H1 (cell line): ENCODE data around the gene CRTC1. TPM values are rescaled to one million over a fixed set of nuclear protein-coding genes. Genes with fewer than 3 reads are reported as not detected.

Experiments
- CTCF ChIA-PET: fragments of 300-600 bp; sonication (Branson Sonifier 250); formaldehyde crosslinking; loops from one replicate; lab custom pipeline; 2021; ENCODE audit not compliant: partially characterized antibody; lab: Charles Lee
- POLR2A ChIA-PET: fragments of 300-600 bp; sonication (Branson Sonifier 250); formaldehyde crosslinking; loops from one replicate; lab custom pipeline; 2021; ENCODE audit warnings: inconsistent platforms; ENCODE audit not compliant: partially characterized antibody; lab: Charles Lee
- DNase-seq, 2 experiments: peaks; one replicate each; pipeline versions ENCODE4 v3.0.0 to v3.0.0-alpha.2; 2010 to 2022; ENCODE audit warnings: low spot score in 2 of 2, low read depth in 1 of 2, mixed read lengths in 1 of 2
- FAIRE-seq: peaks from 2 replicates; lab custom pipeline; 2011; peaks lifted over from hg19 to GRCh38; lab: Jason Lieb, UNC
- H2AFZ ChIP-seq: 2 replicates; pipeline ENCODE4 v1.8.1; 2012; ENCODE audit warnings: low read length, inconsistent platforms
- H2AK5ac ChIP-seq: 2 replicates; pipeline ENCODE4 v1.6.1; 2013; ENCODE audit warnings: low read depth, low read length
- H2BK120ac ChIP-seq: replicated peaks from 2 replicates; pipeline ENCODE3; 2013; ENCODE audit warnings: low read depth, low read length, inconsistent platforms
- H2BK12ac ChIP-seq: 2 replicates; pipeline ENCODE4 v1.6.1; 2013; ENCODE audit warnings: low read depth, low read length
- H2BK15ac ChIP-seq: 2 replicates; pipeline ENCODE4 v1.6.1; 2013; ENCODE audit warnings: low read length
- H2BK20ac ChIP-seq: 2 replicates; pipeline ENCODE4 v1.6.1; 2013; ENCODE audit warnings: low read length
- H2BK5ac ChIP-seq: 2 replicates; pipeline ENCODE4 v1.6.1; 2013; ENCODE audit warnings: low read depth, low read length
- H3K14ac ChIP-seq: 2 replicates; pipeline ENCODE4 v1.6.1; 2013; ENCODE audit warnings: inconsistent platforms; ENCODE audit not compliant: insufficient read length
- H3K18ac ChIP-seq: 2 replicates; pipeline ENCODE4 v1.6.1; 2013; ENCODE audit warnings: low read length; ENCODE audit errors: extremely low read depth
- H3K23ac ChIP-seq: 2 replicates; pipeline ENCODE4 v1.6.1; 2013; ENCODE audit warnings: inconsistent platforms; ENCODE audit not compliant: insufficient read length
- H3K23me2 ChIP-seq: 2 replicates; pipeline ENCODE4 v1.6.1; 2013; ENCODE audit warnings: low read depth, low read length
- H3K27ac ChIP-seq: 2 replicates; pipeline ENCODE4 v1.6.1; 2011; ENCODE audit warnings: low read depth, low read length, inconsistent platforms
- H3K27me3 ChIP-seq, 4 experiments: replicated peaks in 1 of 4; 1 replicate in 1 of 4; 2 replicates in 3 of 4; pipeline versions ENCODE4 v1.6.1 to v1.8.1; 2011 to 2013; ENCODE audit warnings: low read length in 3 of 4, mild to moderate bottlenecking in 3 of 4, inconsistent platforms in 2 of 4, mixed read lengths in 2 of 4, moderate library complexity in 1 of 4; ENCODE audit not compliant: control insufficient read depth in 3 of 4, insufficient read depth in 3 of 4; ENCODE audit errors: extremely low read depth in 1 of 4
- H3K36me3 ChIP-seq, 4 experiments: 2 replicates each; pipeline versions ENCODE4 v1.6.1 to v1.8.1; 2011 to 2013; ENCODE audit warnings: mild to moderate bottlenecking in 4 of 4, low read length in 3 of 4, moderate library complexity in 2 of 4, control low read depth in 1 of 4, inconsistent platforms in 1 of 4; ENCODE audit not compliant: insufficient read depth in 4 of 4, control insufficient read depth in 2 of 4
- H3K4ac ChIP-seq: replicated peaks from 2 replicates; pipeline ENCODE3; 2013; ENCODE audit warnings: low read length, low read depth, mixed read lengths, inconsistent platforms; ENCODE audit not compliant: insufficient read length
- H3K4me1 ChIP-seq, 4 experiments: replicated peaks in 1 of 4; 1 replicate in 1 of 4; 2 replicates in 3 of 4; pipeline versions ENCODE4 v1.6.1 to v1.8.1; 2011 to 2013; ENCODE audit warnings: low read length in 3 of 4, inconsistent platforms in 2 of 4, mixed read lengths in 1 of 4; ENCODE audit not compliant: insufficient read depth in 4 of 4, control insufficient read depth in 3 of 4
- H3K4me2 ChIP-seq, 2 experiments: 2 replicates each; pipeline versions ENCODE4 v1.6.1 to v1.8.1; 2011 to 2013; ENCODE audit warnings: low read depth in 2 of 2, low read length in 2 of 2, control low read depth in 1 of 2, inconsistent platforms in 1 of 2, mild to moderate bottlenecking in 1 of 2; ENCODE audit not compliant: insufficient read depth in 1 of 2
- H3K4me3 ChIP-seq, 4 experiments: fragments of 200-600, 300-600 bp in 1 of 4; sonication (generic), shearing (Covaris generic), sonication (Bioruptor Twin) in 1 of 4; 2 replicates each; pipeline versions ENCODE4 v1.5.1 to v1.8.1; 2011 to 2016; ENCODE audit warnings: low read length in 4 of 4, low read depth in 3 of 4, control low read depth in 2 of 4, inconsistent platforms in 2 of 4, mild to moderate bottlenecking in 2 of 4, mixed read lengths in 1 of 4, moderate library complexity in 1 of 4; ENCODE audit not compliant: insufficient read depth in 2 of 4; ENCODE audit errors: extremely low read depth in 1 of 4
- H3K56ac ChIP-seq: replicated peaks from 2 replicates; pipeline ENCODE3; 2013; ENCODE audit warnings: low read depth, mild to moderate bottlenecking, mixed read lengths, low read length, inconsistent platforms; ENCODE audit not compliant: insufficient read length
- H3K79me1 ChIP-seq: 2 replicates; pipeline ENCODE4 v1.6.1; 2013; ENCODE audit warnings: low read depth, low read length, control low read depth
- H3K79me2 ChIP-seq, 2 experiments: 2 replicates each; pipeline versions ENCODE4 v1.6.1 to v1.8.1; 2012 to 2013; ENCODE audit warnings: low read length in 2 of 2, mild to moderate bottlenecking in 2 of 2, inconsistent platforms in 1 of 2; ENCODE audit not compliant: insufficient read depth in 2 of 2, control insufficient read depth in 1 of 2
- H3K9ac ChIP-seq, 4 experiments: replicated peaks in 1 of 4; 1 replicate in 1 of 4; 2 replicates in 3 of 4; pipeline versions ENCODE4 v1.6.1 to v1.8.1; 2011 to 2013; ENCODE audit warnings: low read depth in 3 of 4, low read length in 3 of 4, control low read depth in 2 of 4, mild to moderate bottlenecking in 2 of 4, moderate library complexity in 2 of 4, inconsistent platforms in 1 of 4; ENCODE audit errors: extremely low read depth in 1 of 4
- H3K9me3 ChIP-seq, 2 experiments: 2 replicates each; pipeline versions ENCODE4 v1.6.1 to v1.8.1; 2012 to 2013; ENCODE audit warnings: mild to moderate bottlenecking in 2 of 2, moderate library complexity in 2 of 2, control low read depth in 1 of 2, inconsistent platforms in 1 of 2, low read depth in 1 of 2, low read length in 1 of 2, mixed read lengths in 1 of 2; ENCODE audit not compliant: insufficient read depth in 2 of 2
- H4K20me1 ChIP-seq, 2 experiments: replicated peaks in 1 of 2; 2 replicates each; pipeline versions ENCODE3 to v1.8.1; 2011 to 2013; ENCODE audit warnings: inconsistent platforms in 2 of 2, low read length in 2 of 2, mild to moderate bottlenecking in 1 of 2; ENCODE audit not compliant: insufficient read depth in 2 of 2, control insufficient read depth in 1 of 2
- H4K5ac ChIP-seq: 2 replicates; pipeline ENCODE4 v1.6.1; 2013; ENCODE audit warnings: low read length, low read depth, mixed read lengths, inconsistent platforms; ENCODE audit not compliant: insufficient read length
- H4K8ac ChIP-seq: 2 replicates; pipeline ENCODE4 v1.8.0; 2013; ENCODE audit warnings: mild to moderate bottlenecking, moderate library complexity, low read length, inconsistent platforms; ENCODE audit not compliant: insufficient read depth; ENCODE audit errors: extremely low read depth
- H4K91ac ChIP-seq: replicated peaks from 2 replicates; pipeline ENCODE3; 2013; ENCODE audit warnings: low read length, mixed read lengths, inconsistent platforms; ENCODE audit not compliant: insufficient read length
- E2F6 ChIP-seq: IDR thresholded peaks from 2 replicates; pipeline ENCODE4 v1.6.1; 2012; ENCODE audit warnings: inconsistent platforms
- POU5F1 ChIP-seq: IDR thresholded peaks from 2 replicates; pipeline ENCODE4 v1.6.1; 2011; ENCODE audit warnings: low read depth, mild to moderate bottlenecking, low read length, moderate library complexity
- SIX5 ChIP-seq: IDR thresholded peaks from 2 replicates; pipeline ENCODE4 v1.6.1; 2011; ENCODE audit warnings: mild to moderate bottlenecking, low read depth, low read length
- SP1 ChIP-seq: IDR thresholded peaks from 2 replicates; pipeline ENCODE4 v1.6.1; 2011; ENCODE audit warnings: low read depth, low read length
- SRF ChIP-seq: IDR thresholded peaks from 2 replicates; pipeline ENCODE4 v1.6.1; 2011; ENCODE audit warnings: mild to moderate bottlenecking, low read depth, low read length, moderate library complexity
- TEAD4 ChIP-seq: IDR thresholded peaks from 2 replicates; pipeline ENCODE4 v1.6.1; 2012; ENCODE audit warnings: low read depth, low read length, inconsistent platforms, mixed read lengths
- YY1 ChIP-seq: IDR thresholded peaks from 2 replicates; pipeline ENCODE4 v1.6.1; 2011; ENCODE audit warnings: low read depth, mild to moderate bottlenecking, low read length
- WGBS, 2 experiments: shearing (Covaris generic) in 1 of 2; methylation state at CpG; one replicate each; pipeline versions ENCODE4 v1.1.6 to v1.1.7; 2013 to 2015; ENCODE audit warnings: low lambda C conversion rate in 2 of 2, mixed read lengths in 2 of 2, inconsistent platforms in 1 of 2, low coverage in 1 of 2, missing lambda C conversion rate in 1 of 2; ENCODE audit not compliant: insufficient replicate concordance in 2 of 2, insufficient coverage in 1 of 2, insufficient read length in 1 of 2; ENCODE audit errors: extremely low coverage in 1 of 2, missing lambda C conversion rate in 1 of 2; 5-methylcytosine and 5-hydroxymethylcytosine counted together
- polyA plus RNA-seq, 7 experiments: library from polyadenylated mRNA; depleted of rRNA in 3 of 7; stranded (reverse) in 5 of 7; unstranded in 2 of 7; fragments of >200 nt in 5 of 7; fragments of 200-250 nt in 2 of 7; gene quantifications; 1 replicate in 5 of 7; 2 replicates in 1 of 7; 4 replicates in 1 of 7; pipeline versions ENCODE4 v1.2.1 to v1.2.3, GENCODE V29; 2011 to 2013; ENCODE audit warnings: missing spikeins in 2 of 7, mixed read lengths in 2 of 7
- total RNA-seq: library from RNA; stranded (reverse); fragmentation: NEBNext Ultra II Directional; extraction: Animal tissue kit (Norgen Biotek cat#: 25700); gene quantifications from 2 replicates; pipeline ENCODE4 v1.2.1, GENCODE V29; 2021
- TF ChIP-seq, protein P1 (sequence below): IDR thresholded peaks from 2 replicates; pipeline ENCODE4 v1.6.1; 2012; ENCODE audit warnings: low read length, inconsistent platforms
- TF ChIP-seq, protein P2 (sequence below), 3 experiments: IDR thresholded peaks; 1 replicate in 2 of 3; 2 replicates in 1 of 3; pipeline versions ENCODE4 v1.5.1 to v1.6.1; 2011; ENCODE audit warnings: low read length in 3 of 3, mild to moderate bottlenecking in 3 of 3, inconsistent platforms in 2 of 3, low read depth in 1 of 3, moderate library complexity in 1 of 3; ENCODE audit not compliant: insufficient read depth in 1 of 3; ENCODE audit errors: control extremely low read depth in 1 of 3

The CRTC1 gene
- total and polyA plus RNA-seq, 2 of the 8 experiments (the other 6 are each of a cell fraction or from before 2014, with no cell fraction given), result 2.9 to 8.5 TPM

DNA sequence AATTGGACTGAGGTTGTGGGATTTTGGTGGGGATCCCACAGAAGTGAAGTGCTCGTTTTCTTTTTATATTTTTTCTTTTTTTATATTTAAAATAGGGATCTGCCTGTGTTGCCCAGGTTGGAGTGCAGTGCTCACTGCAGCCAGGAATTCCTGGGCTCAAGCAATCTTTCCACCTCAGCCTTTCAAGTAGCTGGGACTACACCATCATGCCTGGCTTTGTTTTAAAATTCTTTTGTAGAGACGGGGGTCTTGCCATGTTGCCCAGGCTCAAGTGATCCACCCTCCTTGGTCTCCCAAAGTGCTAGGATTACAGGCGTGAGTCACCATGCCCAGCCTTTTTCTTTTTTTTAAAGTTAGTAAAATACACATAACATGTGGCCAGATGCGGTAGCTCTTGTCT is 20.6 kb downstream of the CRTC1 start:
- no peak overlapping the region for H3K56ac ChIP-seq
- H3K4me3 ChIP-seq, result no peak overlapping the region
- no peak overlapping the region for H4K5ac ChIP-seq
- H3K23ac ChIP-seq, result no peak overlapping the region
- H2BK20ac ChIP-seq, result no peak overlapping the region
- peaks cover 18 to 29% of the 10 kb centered on the region in 2 experiments for H4K20me1 ChIP-seq
- H3K14ac ChIP-seq, result no peak overlapping the region
- H3K9me3 ChIP-seq, result no peaks in the 10 kb centered on the region
- H4K91ac ChIP-seq, result no peak overlapping the region
- no peak for FAIRE-seq
- H3K27ac ChIP-seq, result no peak overlapping the region
- H3K79me2 ChIP-seq, result peaks cover 0 to 8% of the 10 kb centered on the region in 2 experiments; a peak in 1 of 4 replicates
- CTCF ChIA-PET, result interaction anchor here (0.7 to 1.1 kb wide), 3 partner anchors 11 to 1612 kb away, joined by 3 to 4 read pairs (median 3); no protein-coding TSS in a partner anchor
- DNase-seq, result no peak
- no peak overlapping the region for H4K8ac ChIP-seq
- H2AK5ac ChIP-seq, result no peak overlapping the region; the same call in 1 of the 2 replicates
- H2BK15ac ChIP-seq, result no peak overlapping the region
- H3K9ac ChIP-seq, result no peak overlapping the region
- no peaks in the 10 kb centered on the region for H3K36me3 ChIP-seq
- POLR2A ChIA-PET, result interaction anchor here (1.0 to 1.3 kb wide), 2 partner anchors 9 to 127 kb away, joined by 3 to 4 read pairs; no protein-coding TSS in a partner anchor
- H3K4ac ChIP-seq, result no peak overlapping the region
- H3K4me1 ChIP-seq, result peaks cover 0 to 14% (median 7%) of the 10 kb centered on the region in 4 experiments; a peak in 4 of 7 replicates
- no peak overlapping the region for H2BK5ac ChIP-seq
- no peaks in the 10 kb centered on the region for H3K27me3 ChIP-seq
- H3K23me2 ChIP-seq, result peaks cover 3% of the 10 kb centered on the region; the same call in 1 of the 2 replicates
- H2BK120ac ChIP-seq, result no peak overlapping the region
- no peak overlapping the region for H2BK12ac ChIP-seq
- H3K79me1 ChIP-seq, result peaks cover 5% of the 10 kb centered on the region
- no peak overlapping the region for H2AFZ ChIP-seq
- 78% methylated on average over 4 of the region's 4 CpGs; no CpG with 5 or more reads in 1 of the 2 experiments for WGBS, 2 experiments
- H3K18ac ChIP-seq, result no peak overlapping the region
- H3K4me2 ChIP-seq, result no peak overlapping the region
- TF ChIP-seq, protein P1, sequence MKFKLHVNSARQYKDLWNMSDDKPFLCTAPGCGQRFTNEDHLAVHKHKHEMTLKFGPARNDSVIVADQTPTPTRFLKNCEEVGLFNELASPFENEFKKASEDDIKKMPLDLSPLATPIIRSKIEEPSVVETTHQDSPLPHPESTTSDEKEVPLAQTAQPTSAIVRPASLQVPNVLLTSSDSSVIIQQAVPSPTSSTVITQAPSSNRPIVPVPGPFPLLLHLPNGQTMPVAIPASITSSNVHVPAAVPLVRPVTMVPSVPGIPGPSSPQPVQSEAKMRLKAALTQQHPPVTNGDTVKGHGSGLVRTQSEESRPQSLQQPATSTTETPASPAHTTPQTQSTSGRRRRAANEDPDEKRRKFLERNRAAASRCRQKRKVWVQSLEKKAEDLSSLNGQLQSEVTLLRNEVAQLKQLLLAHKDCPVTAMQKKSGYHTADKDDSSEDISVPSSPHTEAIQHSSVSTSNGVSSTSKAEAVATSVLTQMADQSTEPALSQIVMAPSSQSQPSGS, result no peak
- TF ChIP-seq SRF (no peak), YY1 (no peak), E2F6 (no peak), POU5F1 (no peak), TEAD4 (no peak), SP1 (no peak), SIX5 (no peak)
- TF ChIP-seq, protein P2, sequence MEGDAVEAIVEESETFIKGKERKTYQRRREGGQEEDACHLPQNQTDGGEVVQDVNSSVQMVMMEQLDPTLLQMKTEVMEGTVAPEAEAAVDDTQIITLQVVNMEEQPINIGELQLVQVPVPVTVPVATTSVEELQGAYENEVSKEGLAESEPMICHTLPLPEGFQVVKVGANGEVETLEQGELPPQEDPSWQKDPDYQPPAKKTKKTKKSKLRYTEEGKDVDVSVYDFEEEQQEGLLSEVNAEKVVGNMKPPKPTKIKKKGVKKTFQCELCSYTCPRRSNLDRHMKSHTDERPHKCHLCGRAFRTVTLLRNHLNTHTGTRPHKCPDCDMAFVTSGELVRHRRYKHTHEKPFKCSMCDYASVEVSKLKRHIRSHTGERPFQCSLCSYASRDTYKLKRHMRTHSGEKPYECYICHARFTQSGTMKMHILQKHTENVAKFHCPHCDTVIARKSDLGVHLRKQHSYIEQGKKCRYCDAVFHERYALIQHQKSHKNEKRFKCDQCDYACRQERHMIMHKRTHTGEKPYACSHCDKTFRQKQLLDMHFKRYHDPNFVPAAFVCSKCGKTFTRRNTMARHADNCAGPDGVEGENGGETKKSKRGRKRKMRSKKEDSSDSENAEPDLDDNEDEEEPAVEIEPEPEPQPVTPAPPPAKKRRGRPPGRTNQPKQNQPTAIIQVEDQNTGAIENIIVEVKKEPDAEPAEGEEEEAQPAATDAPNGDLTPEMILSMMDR (IDR thresholded peaks at IDR 0.05; ENCODE audit: control extremely low read depth in 1 of 3, insufficient read depth in 1 of 3, low read depth in 1 of 3, low read length in 3 of 3), result no peak
